Measurements from ENCODE around the gene CERKL.

CERKL gene

DNA sequence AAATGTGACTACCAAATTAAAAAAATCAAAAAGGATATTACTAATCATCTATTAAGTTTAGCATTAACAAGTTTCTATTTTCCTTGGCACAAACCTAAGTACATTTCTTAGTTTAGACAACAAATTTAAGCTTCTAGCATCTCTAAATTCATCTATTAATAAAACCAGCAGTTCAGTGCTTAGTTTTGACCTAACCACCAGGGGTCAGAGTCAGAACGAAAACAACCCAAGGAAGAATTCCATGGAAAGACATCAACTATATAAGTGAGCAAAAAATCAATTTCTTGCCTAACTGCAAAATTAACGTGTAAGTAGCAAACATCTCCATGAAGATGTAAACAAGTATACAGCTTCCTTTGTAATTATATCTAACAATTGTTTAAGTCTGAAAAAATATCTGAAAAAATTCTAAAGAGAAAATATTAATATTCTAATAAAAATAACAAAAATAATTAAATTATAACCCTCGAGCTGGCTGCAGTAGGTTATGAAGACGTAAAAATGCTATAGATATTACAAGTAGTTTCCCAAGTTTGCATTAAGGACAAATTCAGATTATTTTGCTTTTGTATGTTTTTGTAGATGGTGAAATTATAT is 83.7 kb downstream of the CERKL start:
- Mint-ChIP-seq H3K36me3 (ENCODE audit: low read depth) (no peaks in the 10 kb centered on the region), H3K9me3 (no peaks in the 10 kb centered on the region), H3K27ac (no peak overlapping the region), H3K27me3 (ENCODE audit: low read depth) (peaks cover 6% of the 10 kb centered on the region), H3K4me1 (peaks cover 5% of the 10 kb centered on the region), H3K4me3 (no peak overlapping the region)
- TF ChIP-seq, protein P1, sequence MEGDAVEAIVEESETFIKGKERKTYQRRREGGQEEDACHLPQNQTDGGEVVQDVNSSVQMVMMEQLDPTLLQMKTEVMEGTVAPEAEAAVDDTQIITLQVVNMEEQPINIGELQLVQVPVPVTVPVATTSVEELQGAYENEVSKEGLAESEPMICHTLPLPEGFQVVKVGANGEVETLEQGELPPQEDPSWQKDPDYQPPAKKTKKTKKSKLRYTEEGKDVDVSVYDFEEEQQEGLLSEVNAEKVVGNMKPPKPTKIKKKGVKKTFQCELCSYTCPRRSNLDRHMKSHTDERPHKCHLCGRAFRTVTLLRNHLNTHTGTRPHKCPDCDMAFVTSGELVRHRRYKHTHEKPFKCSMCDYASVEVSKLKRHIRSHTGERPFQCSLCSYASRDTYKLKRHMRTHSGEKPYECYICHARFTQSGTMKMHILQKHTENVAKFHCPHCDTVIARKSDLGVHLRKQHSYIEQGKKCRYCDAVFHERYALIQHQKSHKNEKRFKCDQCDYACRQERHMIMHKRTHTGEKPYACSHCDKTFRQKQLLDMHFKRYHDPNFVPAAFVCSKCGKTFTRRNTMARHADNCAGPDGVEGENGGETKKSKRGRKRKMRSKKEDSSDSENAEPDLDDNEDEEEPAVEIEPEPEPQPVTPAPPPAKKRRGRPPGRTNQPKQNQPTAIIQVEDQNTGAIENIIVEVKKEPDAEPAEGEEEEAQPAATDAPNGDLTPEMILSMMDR (IDR thresholded peaks at IDR 0.05; ENCODE audit: unreplicated experiment in 3 of 3): peak; percentile 47 to 63 (median 56)

DNA sequence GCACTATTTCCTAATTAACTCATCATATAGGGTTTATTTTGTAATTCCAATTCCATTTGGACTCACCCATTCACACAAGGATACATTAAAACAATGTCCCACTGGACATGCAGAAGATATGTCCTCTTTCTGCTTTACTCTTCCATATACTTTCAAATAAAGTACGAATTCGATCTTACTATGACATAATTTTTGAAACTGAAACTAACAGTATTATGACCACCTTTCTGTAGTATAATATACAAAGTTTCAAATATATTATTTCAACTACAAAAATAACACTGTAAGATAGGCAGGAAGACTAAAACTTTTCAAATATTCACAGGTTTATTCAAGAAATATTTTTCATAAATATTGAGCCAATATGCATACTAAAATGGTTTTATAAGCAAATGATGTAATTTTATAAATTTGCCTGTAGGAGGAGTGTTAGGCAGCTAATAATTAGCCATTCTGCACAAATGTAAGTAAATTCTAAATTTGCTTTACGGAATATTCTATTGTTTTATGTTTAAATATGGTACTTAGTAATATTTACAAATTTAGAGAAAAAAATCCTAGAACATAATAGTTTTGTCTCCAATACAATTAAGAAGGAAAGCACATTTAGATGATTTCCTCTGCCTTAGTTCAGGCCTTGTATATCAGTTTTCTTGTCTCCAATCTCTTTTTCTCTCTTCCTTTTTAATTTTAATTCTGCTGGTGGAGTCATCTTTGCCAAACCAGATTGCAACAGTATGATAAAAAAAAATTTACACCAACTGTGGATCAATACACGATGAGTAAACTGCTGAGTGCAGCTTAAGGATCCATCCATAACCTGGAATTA is 85.9 kb downstream of the CERKL start:
- TF ChIP-seq, protein P1 (IDR thresholded peaks at IDR 0.05; ENCODE audit: unreplicated experiment in 3 of 3): peak; percentile 25 to 31 (median 28)
- peaks cover 6% of the 10 kb centered on the region for H3K27me3 Mint-ChIP-seq (ENCODE audit: low read depth)
- no peak overlapping the region for H3K4me3 Mint-ChIP-seq
- peaks cover 5% of the 10 kb centered on the region for H3K4me1 Mint-ChIP-seq
- no peak overlapping the region for H3K27ac Mint-ChIP-seq
- H3K36me3 Mint-ChIP-seq (ENCODE audit: low read depth): no peaks in the 10 kb centered on the region
- no peaks in the 10 kb centered on the region for H3K9me3 Mint-ChIP-seq

DNA sequence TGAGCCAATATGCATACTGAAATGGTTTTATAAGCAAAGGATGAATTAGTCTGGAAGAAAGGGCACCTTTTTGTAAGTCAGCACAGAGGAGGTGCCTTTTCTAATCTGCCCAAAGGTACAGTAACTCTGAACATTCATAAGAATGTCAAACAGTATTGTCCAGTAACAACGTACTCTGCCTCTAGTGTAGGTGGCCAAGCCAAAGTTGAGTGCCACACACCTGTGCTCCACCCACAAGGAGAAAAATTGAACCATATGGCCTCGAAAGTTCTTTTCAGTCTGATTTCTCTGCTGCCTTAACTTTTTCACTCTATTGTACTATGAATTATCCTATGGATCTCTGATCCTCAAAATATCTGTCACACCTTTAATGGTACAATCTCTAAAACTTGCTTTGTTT is 86.8 kb downstream of the CERKL start:
- no peaks in the 10 kb centered on the region for H3K9me3 Mint-ChIP-seq
- no peak overlapping the region for H3K4me3 Mint-ChIP-seq
- H3K36me3 Mint-ChIP-seq (ENCODE audit: low read depth): no peaks in the 10 kb centered on the region
- TF ChIP-seq, protein P1 (IDR thresholded peaks at IDR 0.05; ENCODE audit: unreplicated experiment in 3 of 3): no peak
- peaks cover 6% of the 10 kb centered on the region for H3K27me3 Mint-ChIP-seq (ENCODE audit: low read depth)
- H3K27ac Mint-ChIP-seq: no peak overlapping the region
- H3K4me1 Mint-ChIP-seq: peaks cover 5% of the 10 kb centered on the region

DNA sequence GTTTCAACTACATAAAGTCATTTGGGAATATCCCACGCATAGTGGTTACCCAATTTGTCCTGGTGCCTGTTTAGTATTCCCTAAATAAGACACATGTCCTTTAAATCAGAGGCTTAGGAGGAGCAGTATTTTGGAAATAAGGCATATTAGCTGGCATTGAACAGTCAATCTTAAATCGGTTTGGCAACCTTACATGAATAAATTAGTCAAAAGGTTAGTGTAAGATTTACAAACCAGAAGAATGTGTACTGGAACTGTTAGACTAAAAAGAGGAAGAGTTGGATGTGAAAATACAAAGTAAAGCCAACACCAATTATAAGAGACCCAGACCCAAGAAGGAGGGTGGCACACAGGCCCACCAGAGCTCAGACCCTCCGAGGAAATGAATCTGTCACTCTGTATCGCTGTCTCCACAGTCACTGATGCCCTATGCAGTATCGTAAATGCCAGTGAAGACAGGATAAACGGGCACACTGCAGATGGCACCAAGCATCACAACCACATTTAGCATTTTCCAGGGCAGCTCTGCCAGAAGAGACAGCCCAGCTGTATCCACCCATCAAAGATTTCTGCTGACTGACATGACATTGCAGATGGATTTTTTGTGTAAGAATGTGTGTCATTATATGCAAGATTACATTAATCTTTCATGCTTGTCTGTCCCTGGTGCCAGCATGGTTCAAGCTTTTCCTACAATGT is 90.4 kb downstream of the CERKL start:
- Mint-ChIP-seq H3K9me3 (no peaks in the 10 kb centered on the region), H3K27me3 (ENCODE audit: low read depth) (peaks cover 6% of the 10 kb centered on the region), H3K4me1 (no peaks in the 10 kb centered on the region), H3K27ac (no peak overlapping the region), H3K36me3 (ENCODE audit: low read depth) (no peaks in the 10 kb centered on the region), H3K4me3 (no peak overlapping the region)
- TF ChIP-seq, protein P1 (IDR thresholded peaks at IDR 0.05; ENCODE audit: unreplicated experiment in 3 of 3): no peak

DNA sequence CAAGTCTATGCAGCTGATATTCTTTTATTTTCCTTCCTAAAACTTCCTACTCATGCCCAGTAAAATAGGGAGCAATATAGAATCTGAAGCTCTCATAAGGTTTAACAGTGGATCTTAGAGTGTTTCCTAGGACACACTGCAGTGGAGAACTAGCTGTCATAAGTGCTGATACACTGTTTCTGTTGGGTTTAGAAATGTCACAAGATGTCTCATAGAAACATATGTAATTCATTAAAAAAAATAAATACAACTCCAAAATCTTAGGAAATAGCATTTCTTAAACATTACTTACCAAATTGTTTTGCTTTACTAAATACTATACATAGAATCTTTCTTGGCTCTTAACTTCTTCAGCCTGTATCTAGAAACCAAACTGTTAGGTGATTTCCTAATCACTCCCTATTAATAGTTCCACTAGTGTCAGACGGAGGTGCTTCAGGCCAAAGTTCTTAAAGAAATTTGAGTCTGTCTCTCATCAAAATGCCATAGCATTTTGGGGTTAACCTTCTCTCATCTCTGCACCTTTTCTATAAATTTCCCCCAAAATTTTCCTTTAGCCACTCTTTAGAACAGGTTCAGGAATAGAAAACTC is 93.7 kb downstream of the CERKL start:
- no peak overlapping the region for H3K27ac Mint-ChIP-seq
- no peaks in the 10 kb centered on the region for H3K4me1 Mint-ChIP-seq
- TF ChIP-seq, protein P1 (IDR thresholded peaks at IDR 0.05; ENCODE audit: unreplicated experiment in 3 of 3): no peak
- H3K27me3 Mint-ChIP-seq (ENCODE audit: low read depth): no peaks in the 10 kb centered on the region
- H3K36me3 Mint-ChIP-seq (ENCODE audit: low read depth): no peaks in the 10 kb centered on the region
- H3K9me3 Mint-ChIP-seq: no peaks in the 10 kb centered on the region
- H3K4me3 Mint-ChIP-seq: no peak overlapping the region
